WTC11 (cell line): ENCODE measurements around the gene ENTREP3.

Experiments used
- ATF1 ChIP-seq: sonication (generic); formaldehyde crosslinking; IDR thresholded peaks from 2 replicates; pipeline ENCODE4 v1.8.1; 2023; ENCODE audit warnings: mild to moderate bottlenecking, moderate library complexity, missing genetic modification reagents
- CTCF ChIP-seq: fragments of 200-600 bp; IDR thresholded peaks from 2 replicates; pipeline ENCODE4 v1.8.0; 2022; ENCODE audit warnings: antibody characterized with exemption
- JUN ChIP-seq: sonication (generic); formaldehyde crosslinking; IDR thresholded peaks from 2 replicates; pipeline ENCODE4 v1.8.0; 2023; ENCODE audit warnings: mild to moderate bottlenecking, missing genetic modification reagents
- NFE2L1 ChIP-seq: sonication (generic); formaldehyde crosslinking; IDR thresholded peaks from 2 replicates; pipeline ENCODE4 v1.8.1; 2023; ENCODE audit warnings: missing genetic modification reagents
- NR1H2 ChIP-seq: sonication (generic); formaldehyde crosslinking; IDR thresholded peaks from 2 replicates; pipeline ENCODE4 v1.9.0; 2021; ENCODE audit warnings: mild to moderate bottlenecking, moderate library complexity, missing genetic modification reagents
- SMAD4 ChIP-seq: sonication (generic); formaldehyde crosslinking; IDR thresholded peaks from 2 replicates; pipeline ENCODE4 v1.8.0; 2022; ENCODE audit warnings: mild to moderate bottlenecking, missing genetic modification reagents
- TEAD4 ChIP-seq: sonication (generic); formaldehyde crosslinking; IDR thresholded peaks from 2 replicates; pipeline ENCODE4 v1.8.0; 2022; ENCODE audit warnings: mild to moderate bottlenecking, missing genetic modification reagents
- TF ChIP-seq, protein P1 (sequence below): sonication (generic); formaldehyde crosslinking; IDR thresholded peaks from 2 replicates; pipeline ENCODE4 v1.8.1; 2022; ENCODE audit warnings: mild to moderate bottlenecking, moderate library complexity, missing genetic modification reagents

DNA sequence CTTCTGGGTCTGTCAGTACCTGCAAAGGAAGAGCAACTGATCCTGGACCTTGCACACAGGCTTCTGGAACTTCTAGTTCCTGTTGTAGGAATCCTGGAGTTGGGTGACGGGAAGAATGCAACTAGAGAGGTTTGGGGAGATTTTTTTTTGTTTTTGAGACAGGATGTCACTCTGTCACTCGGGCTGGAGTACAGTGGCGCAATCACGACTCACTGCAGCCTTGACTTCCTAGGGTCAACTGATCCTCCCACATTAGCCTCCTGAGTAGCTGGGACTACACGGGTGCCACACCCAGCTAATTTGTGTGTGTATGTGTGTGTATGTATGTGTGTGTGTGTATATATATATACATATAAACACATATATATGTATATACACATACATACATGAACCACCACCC, 18.8 kb downstream of the ENTREP3 start:
- TF ChIP-seq CTCF (no peak), NR1H2 (no peak), ATF1 (no peak), NFE2L1 (CRISPR knock-in tag) (no peak), TEAD4 (CRISPR knock-in tag) (no peak), SMAD4 (CRISPR knock-in tag) (no peak), JUN (CRISPR knock-in tag) (no peak)
- TF ChIP-seq, protein P1, sequence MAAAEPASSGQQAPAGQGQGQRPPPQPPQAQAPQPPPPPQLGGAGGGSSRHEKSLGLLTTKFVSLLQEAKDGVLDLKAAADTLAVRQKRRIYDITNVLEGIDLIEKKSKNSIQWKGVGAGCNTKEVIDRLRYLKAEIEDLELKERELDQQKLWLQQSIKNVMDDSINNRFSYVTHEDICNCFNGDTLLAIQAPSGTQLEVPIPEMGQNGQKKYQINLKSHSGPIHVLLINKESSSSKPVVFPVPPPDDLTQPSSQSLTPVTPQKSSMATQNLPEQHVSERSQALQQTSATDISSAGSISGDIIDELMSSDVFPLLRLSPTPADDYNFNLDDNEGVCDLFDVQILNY, result no peak
